ENCODE results near the gene CEP112. TPM values are rescaled to one million over a fixed set of nuclear protein-coding genes. Genes with fewer than 3 reads are reported as not detected.

Gene CEP112
- total and polyA plus RNA-seq, 4 donors, result 1.1 to 4.9 (median 1.4) TPM

DNA sequence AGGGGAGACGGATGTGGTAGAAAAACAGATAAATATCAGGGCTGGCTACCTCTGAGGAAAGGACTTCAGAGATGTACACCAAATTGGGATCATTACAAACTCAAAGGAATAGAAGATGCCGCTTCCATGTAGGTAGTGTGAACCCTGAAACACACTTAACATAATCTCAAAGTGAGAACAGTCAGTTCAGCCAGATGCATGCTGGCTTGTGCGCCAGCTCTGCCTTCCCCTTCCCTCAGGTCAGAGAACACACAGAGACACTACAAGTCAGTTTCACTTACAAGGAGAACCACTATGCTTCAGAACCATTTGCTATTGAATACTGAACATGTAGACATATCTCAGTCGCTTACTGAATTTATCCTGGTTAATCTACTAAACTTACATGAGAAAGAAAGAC is 454.5 kb downstream of the CEP112 start:
- no peaks in the 10 kb centered on the region for H3K36me3 ChIP-seq (ENCODE audit: control insufficient read depth in 4 of 4, insufficient read depth in 3 of 4, low read depth in 1 of 4, low read length in 3 of 4)
- no peak overlapping the region for H3K27ac ChIP-seq (ENCODE audit: low read depth in 1 of 2, low read length in 2 of 2)
- H3K4me1 ChIP-seq (ENCODE audit: control insufficient read depth in 4 of 4, insufficient read depth in 4 of 4, low read length in 3 of 4), result no peaks in the 10 kb centered on the region
- TF ChIP-seq SP1 (IDR thresholded peaks at IDR 0.05) (no peak), MAX (IDR thresholded peaks at IDR 0.05) (no peak), ATF3 (IDR thresholded peaks at IDR 0.05) (no peak), RAD21 (IDR thresholded peaks at IDR 0.05) (no peak), HNF4A (conservative IDR thresholded peaks at IDR 0.05) (no peak), NR2F2 (IDR thresholded peaks at IDR 0.05) (no peak), TAF1 (conservative IDR thresholded peaks at IDR 0.05) (no peak), FOXA2 (IDR thresholded peaks at IDR 0.05) (no peak), YY1 (IDR thresholded peaks at IDR 0.05) (no peak), RXRA (IDR thresholded peaks at IDR 0.05) (no peak), EGR1 (IDR thresholded peaks at IDR 0.05; ENCODE audit: low read depth in 2 of 2) (no peak), REST (IDR thresholded peaks at IDR 0.05) (no peak), FOXA1 (IDR thresholded peaks at IDR 0.05) (no peak), GABPA (IDR thresholded peaks at IDR 0.05 in 1 of 2, conservative IDR thresholded peaks at IDR 0.05 in 1 of 2) (no peak)
- TF ChIP-seq, protein P1, sequence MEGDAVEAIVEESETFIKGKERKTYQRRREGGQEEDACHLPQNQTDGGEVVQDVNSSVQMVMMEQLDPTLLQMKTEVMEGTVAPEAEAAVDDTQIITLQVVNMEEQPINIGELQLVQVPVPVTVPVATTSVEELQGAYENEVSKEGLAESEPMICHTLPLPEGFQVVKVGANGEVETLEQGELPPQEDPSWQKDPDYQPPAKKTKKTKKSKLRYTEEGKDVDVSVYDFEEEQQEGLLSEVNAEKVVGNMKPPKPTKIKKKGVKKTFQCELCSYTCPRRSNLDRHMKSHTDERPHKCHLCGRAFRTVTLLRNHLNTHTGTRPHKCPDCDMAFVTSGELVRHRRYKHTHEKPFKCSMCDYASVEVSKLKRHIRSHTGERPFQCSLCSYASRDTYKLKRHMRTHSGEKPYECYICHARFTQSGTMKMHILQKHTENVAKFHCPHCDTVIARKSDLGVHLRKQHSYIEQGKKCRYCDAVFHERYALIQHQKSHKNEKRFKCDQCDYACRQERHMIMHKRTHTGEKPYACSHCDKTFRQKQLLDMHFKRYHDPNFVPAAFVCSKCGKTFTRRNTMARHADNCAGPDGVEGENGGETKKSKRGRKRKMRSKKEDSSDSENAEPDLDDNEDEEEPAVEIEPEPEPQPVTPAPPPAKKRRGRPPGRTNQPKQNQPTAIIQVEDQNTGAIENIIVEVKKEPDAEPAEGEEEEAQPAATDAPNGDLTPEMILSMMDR (IDR thresholded peaks at IDR 0.05; ENCODE audit: low read depth, low read length, missing input control), result no peak
- H3K9ac ChIP-seq (ENCODE audit: low read depth in 1 of 2, low read length in 2 of 2), result no peak overlapping the region
- H3K27me3 ChIP-seq (ENCODE audit: control insufficient read depth in 4 of 4, insufficient read depth in 4 of 4, low read length in 3 of 4), result no peaks in the 10 kb centered on the region
- no peak for DNase-seq (ENCODE audit: low spot score)
- H3K9me3 ChIP-seq (ENCODE audit: control insufficient read depth in 4 of 4, low read length in 3 of 4), result peaks cover 0 to 2% (median 0%) of the 10 kb centered on the region in 4 donors
- 96% methylated on average over 4 of the region's 4 CpGs for WGBS
- H3K4me3 ChIP-seq (ENCODE audit: low read depth in 1 of 3, low read length in 3 of 3), result no peak overlapping the region

DNA sequence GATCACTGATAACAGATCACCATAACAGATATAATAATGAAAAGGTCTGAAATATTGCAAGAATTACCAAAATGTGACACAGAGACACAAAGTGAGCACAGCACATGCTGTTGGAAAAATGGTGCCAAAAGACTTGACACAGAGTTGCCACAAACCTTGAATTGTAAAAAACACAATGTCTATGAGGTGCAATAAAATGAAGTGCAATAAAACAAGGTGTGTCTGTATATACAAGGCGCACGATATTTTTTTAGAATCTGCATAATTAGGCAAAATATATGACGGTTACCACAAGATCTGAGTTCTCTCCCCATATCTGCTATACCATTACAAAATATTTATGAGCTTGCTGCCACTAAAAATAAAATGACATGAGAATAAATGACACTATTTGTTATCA is 458.6 kb downstream of the CEP112 start:
- Histone ChIP-seq H3K36me3 (ENCODE audit: control insufficient read depth in 4 of 4, insufficient read depth in 3 of 4, low read depth in 1 of 4, low read length in 3 of 4) (no peaks in the 10 kb centered on the region), H3K9ac (ENCODE audit: low read depth in 1 of 2, low read length in 2 of 2) (no peak overlapping the region), H3K9me3 (ENCODE audit: control insufficient read depth in 4 of 4, low read length in 3 of 4) (no peaks in the 10 kb centered on the region), H3K4me3 (ENCODE audit: low read depth in 1 of 3, low read length in 3 of 3) (no peak overlapping the region), H3K27ac (ENCODE audit: low read depth in 1 of 2, low read length in 2 of 2) (no peak overlapping the region), H3K27me3 (ENCODE audit: control insufficient read depth in 4 of 4, insufficient read depth in 4 of 4, low read length in 3 of 4) (no peaks in the 10 kb centered on the region), H3K4me1 (ENCODE audit: control insufficient read depth in 4 of 4, insufficient read depth in 4 of 4, low read length in 3 of 4) (no peaks in the 10 kb centered on the region)
- no peak for DNase-seq (ENCODE audit: low spot score)
- WGBS, result 89% methylated on average over 3 of the region's 3 CpGs
- no peak for TF ChIP-seq YY1 (IDR thresholded peaks at IDR 0.05)
- no peak for TF ChIP-seq RXRA (IDR thresholded peaks at IDR 0.05)
- no peak for TF ChIP-seq FOXA1 (IDR thresholded peaks at IDR 0.05)
- no peak for TF ChIP-seq JUND (IDR thresholded peaks at IDR 0.05)
- TF ChIP-seq ZBTB33 (IDR thresholded peaks at IDR 0.05), result no peak
- TF ChIP-seq FOXA2 (IDR thresholded peaks at IDR 0.05), result no peak
- TF ChIP-seq TAF1 (conservative IDR thresholded peaks at IDR 0.05), result no peak
- TF ChIP-seq SP1 (IDR thresholded peaks at IDR 0.05), result no peak
- TF ChIP-seq RAD21 (IDR thresholded peaks at IDR 0.05), result no peak
- TF ChIP-seq, protein P1 (IDR thresholded peaks at IDR 0.05; ENCODE audit: low read depth, low read length, missing input control), result no peak
- TF ChIP-seq NR2F2 (IDR thresholded peaks at IDR 0.05), result no peak
- TF ChIP-seq REST (IDR thresholded peaks at IDR 0.05), result no peak
- no peak for TF ChIP-seq EGR1 (IDR thresholded peaks at IDR 0.05; ENCODE audit: low read depth in 2 of 2)
- no peak for TF ChIP-seq ATF3 (IDR thresholded peaks at IDR 0.05)

All from liver (tissue), 9 donors.